Uterus (tissue), 4 donors: ENCODE results near the gene NRGN. TPM values are rescaled to one million over a fixed set of nuclear protein-coding genes. Genes with fewer than 3 reads are reported as not detected.

Experiments
- DNase-seq, 2 donors: peaks; one replicate each; pipeline ENCODE4 v3.0.0-alpha.2; 2019 to 2020
- H3K27ac ChIP-seq, 2 donors: fragments of 200-600 bp; sonication (generic); 1 replicate in 1 of 2; 2 replicates in 1 of 2; pipeline ENCODE4 v1.5.1; 2016 to 2018
- H3K27me3 ChIP-seq, 2 donors: fragments of 200-600 bp; sonication (generic); one replicate each; pipeline ENCODE4 v1.5.1; 2018 to 2019; ENCODE audit warnings: control low read depth in 1 of 2
- H3K36me3 ChIP-seq, 2 donors: fragments of 200-600 bp; sonication (generic); one replicate each; pipeline ENCODE4 v1.5.1; 2019; ENCODE audit warnings: control low read depth in 1 of 2
- H3K4me1 ChIP-seq, 2 donors: fragments of 200-600 bp; sonication (generic); one replicate each; pipeline ENCODE4 v1.5.1; 2018 to 2019; ENCODE audit warnings: control low read depth in 1 of 2
- H3K4me3 ChIP-seq, 2 donors: fragments of 200-600 bp; sonication (generic); 1 replicate in 1 of 2; 2 replicates in 1 of 2; pipeline ENCODE4 v1.5.1; 2018 to 2019; ENCODE audit warnings: mild to moderate bottlenecking in 1 of 2
- H3K9me3 ChIP-seq, 2 donors: fragments of 200-600 bp; sonication (generic); one replicate each; pipeline ENCODE4 v1.5.1; 2019; ENCODE audit warnings: control low read depth in 1 of 2
- POLR2A ChIP-seq, 2 donors: fragments of 450-650 bp; IDR thresholded peaks; one replicate each; pipeline ENCODE4 v1.6.1; 2016; ENCODE audit warnings: antibody characterized with exemption in 2 of 2, mild to moderate bottlenecking in 1 of 2, moderate library complexity in 1 of 2
- intact Hi-C: fragments of 100-400 bp; cut with DNase I; formaldehyde crosslinking; loops from one replicate; pipeline ENCODE4 v1.15.1; 2023; ENCODE audit warnings: low total_unique reads
- total RNA-seq, 4 donors: library from RNA; depleted of rRNA in 3 of 4; stranded (reverse); fragments of >200 nt in 3 of 4; gene quantifications; one replicate each; pipeline versions ENCODE4 v1.1.0 to v1.2.4, GENCODE V29; 2014 to 2023
- TF ChIP-seq, protein P1 (sequence below), 4 experiments: fragments of 200-600 bp in 2 of 4; fragments of 450-650 bp in 2 of 4; sonication (generic) in 2 of 4; IDR thresholded peaks; one replicate each; pipeline ENCODE4 v1.5.1; 2016 to 2019; ENCODE audit warnings: antibody characterized with exemption in 4 of 4, mild to moderate bottlenecking in 2 of 4, moderate library complexity in 1 of 4
- donor health status: DM: yes; HTN: yes; CAD: no.

Gene NRGN
- total RNA-seq, 4 donors from 2014 or later: 0.62 to 16.4 TPM; not detected in 2

DNA sequence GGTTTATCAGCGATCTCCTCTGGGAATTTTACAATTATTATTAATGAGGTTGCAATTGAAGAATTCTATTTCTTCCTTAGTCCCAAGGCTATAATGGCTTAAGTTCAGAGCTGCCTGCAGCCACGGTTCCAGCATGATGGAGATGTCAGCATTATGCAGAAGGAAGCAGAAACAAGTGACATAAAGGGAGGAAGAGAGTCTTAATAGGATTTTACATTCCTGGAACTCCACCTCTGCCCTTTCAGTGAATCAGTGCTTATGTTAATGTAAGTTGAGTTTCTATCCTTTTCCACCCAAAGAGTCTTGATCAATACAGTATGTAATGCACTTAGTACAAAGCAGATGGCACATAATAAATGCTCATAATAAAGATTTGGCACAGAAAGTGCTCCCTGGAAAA, 11.6 kb upstream of the NRGN start:
- TF ChIP-seq, protein P1, sequence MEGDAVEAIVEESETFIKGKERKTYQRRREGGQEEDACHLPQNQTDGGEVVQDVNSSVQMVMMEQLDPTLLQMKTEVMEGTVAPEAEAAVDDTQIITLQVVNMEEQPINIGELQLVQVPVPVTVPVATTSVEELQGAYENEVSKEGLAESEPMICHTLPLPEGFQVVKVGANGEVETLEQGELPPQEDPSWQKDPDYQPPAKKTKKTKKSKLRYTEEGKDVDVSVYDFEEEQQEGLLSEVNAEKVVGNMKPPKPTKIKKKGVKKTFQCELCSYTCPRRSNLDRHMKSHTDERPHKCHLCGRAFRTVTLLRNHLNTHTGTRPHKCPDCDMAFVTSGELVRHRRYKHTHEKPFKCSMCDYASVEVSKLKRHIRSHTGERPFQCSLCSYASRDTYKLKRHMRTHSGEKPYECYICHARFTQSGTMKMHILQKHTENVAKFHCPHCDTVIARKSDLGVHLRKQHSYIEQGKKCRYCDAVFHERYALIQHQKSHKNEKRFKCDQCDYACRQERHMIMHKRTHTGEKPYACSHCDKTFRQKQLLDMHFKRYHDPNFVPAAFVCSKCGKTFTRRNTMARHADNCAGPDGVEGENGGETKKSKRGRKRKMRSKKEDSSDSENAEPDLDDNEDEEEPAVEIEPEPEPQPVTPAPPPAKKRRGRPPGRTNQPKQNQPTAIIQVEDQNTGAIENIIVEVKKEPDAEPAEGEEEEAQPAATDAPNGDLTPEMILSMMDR (IDR thresholded peaks at IDR 0.05): no peak
- TF ChIP-seq POLR2A (IDR thresholded peaks at IDR 0.05): no peak
- H3K4me1 ChIP-seq: peaks cover 0 to 7% of the 10 kb centered on the region in 2 donors
- intact Hi-C loops: no loop called here
- no peak for DNase-seq
- no peak overlapping the region for H3K4me3 ChIP-seq
- H3K27ac ChIP-seq: no peak overlapping the region
- H3K36me3 ChIP-seq: no peaks in the 10 kb centered on the region
- H3K27me3 ChIP-seq: no peaks in the 10 kb centered on the region
- H3K9me3 ChIP-seq: no peaks in the 10 kb centered on the region

DNA sequence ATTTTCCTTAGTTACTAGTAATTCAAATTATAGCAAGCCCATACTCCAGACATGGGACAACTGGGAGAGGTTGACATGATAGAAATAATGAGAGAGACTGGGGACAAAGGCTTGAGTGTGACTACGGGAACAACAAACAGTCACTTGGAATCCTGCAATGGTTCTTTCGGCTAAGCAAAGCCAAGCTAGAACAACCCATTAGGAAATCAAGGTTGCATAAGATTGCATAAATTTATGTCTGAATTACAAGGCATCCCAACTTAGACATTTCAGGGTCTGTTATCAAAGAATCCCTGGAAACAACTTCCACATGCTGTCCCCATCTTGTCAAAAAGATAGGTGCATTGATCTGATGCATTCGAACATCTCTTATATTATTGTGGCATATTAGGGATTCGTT, 10.2 kb upstream of the NRGN start:
- Histone ChIP-seq H3K27ac (no peak overlapping the region), H3K4me1 (peaks cover 0 to 7% of the 10 kb centered on the region in 2 donors), H3K36me3 (no peaks in the 10 kb centered on the region), H3K9me3 (no peaks in the 10 kb centered on the region), H3K27me3 (no peaks in the 10 kb centered on the region), H3K4me3 (no peak overlapping the region)
- intact Hi-C loops: no loop called here
- no peak for DNase-seq
- TF ChIP-seq POLR2A (IDR thresholded peaks at IDR 0.05): no peak
- TF ChIP-seq, protein P1 (IDR thresholded peaks at IDR 0.05): no peak

DNA sequence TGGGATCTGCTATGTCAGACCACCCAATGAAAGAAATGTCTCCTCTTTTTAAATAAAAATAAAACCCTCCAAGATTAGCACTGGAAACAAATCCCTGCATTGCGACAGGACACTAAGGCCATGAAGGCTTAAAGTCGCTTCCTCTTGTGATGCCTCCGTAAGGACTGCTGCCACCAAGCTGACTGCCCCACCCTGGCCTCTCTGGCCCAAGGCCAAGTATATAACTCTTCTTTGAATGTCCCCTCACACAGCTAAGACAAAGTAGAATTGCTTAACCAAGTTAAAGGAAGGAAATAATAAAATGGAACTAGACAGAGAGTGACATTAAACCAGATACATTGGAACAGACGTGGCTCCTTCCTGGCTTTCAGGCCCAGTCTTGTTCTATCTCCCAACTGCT, 7.5 kb upstream of the NRGN start:
- no peak for DNase-seq
- intact Hi-C loops: no loop called here
- Histone ChIP-seq H3K4me1 (no peaks in the 10 kb centered on the region), H3K36me3 (no peaks in the 10 kb centered on the region), H3K27me3 (no peaks in the 10 kb centered on the region), H3K27ac (no peak overlapping the region), H3K9me3 (no peaks in the 10 kb centered on the region), H3K4me3 (no peak overlapping the region)
- TF ChIP-seq POLR2A (IDR thresholded peaks at IDR 0.05): no peak
- TF ChIP-seq, protein P1 (IDR thresholded peaks at IDR 0.05): no peak

DNA sequence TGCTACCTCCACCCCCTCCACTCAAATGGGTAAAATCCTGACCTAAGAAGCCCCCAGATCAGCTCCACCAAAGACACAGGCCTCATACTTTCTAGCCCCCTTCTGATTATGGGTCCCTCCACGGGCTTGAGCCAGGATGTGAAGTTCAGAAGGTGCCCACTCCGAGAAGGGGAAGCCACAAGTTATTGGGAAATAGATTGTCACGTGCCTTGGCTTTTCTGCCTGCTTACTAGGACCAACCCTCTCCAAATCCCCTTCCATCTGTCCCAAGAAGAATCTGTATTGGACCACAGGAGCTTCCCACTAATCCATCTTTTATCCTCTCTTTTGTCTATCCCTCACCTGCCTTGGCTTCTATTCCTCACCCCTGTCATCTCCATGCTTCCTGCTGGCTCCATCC, 3.0 kb upstream of the NRGN start:
- H3K4me1 ChIP-seq: no peaks in the 10 kb centered on the region
- no peaks in the 10 kb centered on the region for H3K27me3 ChIP-seq
- no peak overlapping the region for H3K4me3 ChIP-seq
- no peaks in the 10 kb centered on the region for H3K9me3 ChIP-seq
- H3K27ac ChIP-seq: no peak overlapping the region
- intact Hi-C loops: no loop called here
- no peak for DNase-seq
- no peaks in the 10 kb centered on the region for H3K36me3 ChIP-seq
- no peak for TF ChIP-seq POLR2A (IDR thresholded peaks at IDR 0.05)
- TF ChIP-seq, protein P1 (IDR thresholded peaks at IDR 0.05): no peak

DNA sequence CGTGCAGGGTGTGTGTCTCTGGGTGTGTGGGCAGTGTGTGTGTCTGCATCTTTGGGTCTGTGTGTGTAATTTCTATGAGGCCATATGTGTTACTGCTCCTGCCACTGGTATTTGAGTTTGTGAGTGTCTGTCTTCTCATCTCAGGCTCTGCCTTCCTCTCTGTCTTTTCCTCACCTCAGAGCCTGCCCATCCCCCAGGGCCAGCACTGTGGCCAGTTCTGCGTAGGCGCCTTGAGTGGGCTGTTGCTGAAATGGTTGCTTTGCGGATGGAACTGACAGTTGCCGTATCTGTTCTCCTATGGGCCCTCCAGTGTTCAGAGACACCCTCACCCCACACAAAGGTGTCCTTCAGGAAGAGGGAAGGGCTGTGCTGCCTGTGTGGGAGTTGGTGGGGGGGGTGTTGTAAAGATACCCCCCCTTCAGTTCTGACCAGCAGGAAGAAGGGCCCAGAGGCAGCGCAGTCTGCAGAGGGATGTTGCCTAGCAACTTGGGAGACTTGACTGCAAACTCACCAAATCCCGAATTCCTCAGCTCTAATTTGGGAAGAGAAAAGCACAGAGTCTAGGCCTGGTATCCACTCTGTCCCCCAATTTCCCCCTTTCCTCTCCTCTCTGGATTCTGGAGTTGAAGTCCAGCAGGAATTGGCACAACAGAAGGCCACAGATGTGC, 2.0 kb upstream of the NRGN start:
- H3K27me3 ChIP-seq: no peaks in the 10 kb centered on the region

More for the DNA sequence above, 2.0 kb upstream of the NRGN start:
- no peak overlapping the region for H3K4me3 ChIP-seq
- H3K9me3 ChIP-seq: no peaks in the 10 kb centered on the region
- intact Hi-C loops: no loop called here
- TF ChIP-seq POLR2A (IDR thresholded peaks at IDR 0.05): no peak
- TF ChIP-seq, protein P1 (IDR thresholded peaks at IDR 0.05): no peak
- no peaks in the 10 kb centered on the region for H3K36me3 ChIP-seq
- DNase-seq: no peak
- H3K27ac ChIP-seq: no peak overlapping the region
- no peaks in the 10 kb centered on the region for H3K4me1 ChIP-seq
